HG03045 (cell line): Measurements from ENCODE around the gene BDKRB2.

Source experiments
- ATAC-seq: cut with Tn5 transposase; IDR thresholded peaks from one replicate; pipeline ENCODE4 v1.9.1; 2021; ENCODE audit warnings: mild to moderate bottlenecking, moderate library complexity; ENCODE audit not compliant: unreplicated experiment

Gene BDKRB2

GRCh38 chr14:96197163-96197852 is 7.3 kb upstream of the BDKRB2 start:
- no peak for ATAC-seq

GRCh38 chr14:96197969-96198368 is 6.7 kb upstream of the BDKRB2 start:
- no peak for ATAC-seq

GRCh38 chr14:96198430-96199130 is 6.1 kb upstream of the BDKRB2 start:
- no peak for ATAC-seq

GRCh38 chr14:96201157-96201556 is 3.5 kb upstream of the BDKRB2 start:
- no peak for ATAC-seq

GRCh38 chr14:96201965-96202364 is 2.7 kb upstream of the BDKRB2 start:
- no peak for ATAC-seq

- ATAC-seq: no peak
These were observed 2.1 kb upstream of the BDKRB2 start for GRCh38 chr14:96202441-96203094.

- ATAC-seq: no peak
These were observed 1.5 kb upstream of the BDKRB2 start for GRCh38 chr14:96203116-96203515.

GRCh38 chr14:96203635-96204034 is 1.0 kb upstream of the BDKRB2 start:
- ATAC-seq: no peak

- ATAC-seq: no peak
These were observed 679 bp downstream of the BDKRB2 start for GRCh38 chr14:96205059-96205977.

- ATAC-seq: no peak
These were observed 1.3 kb downstream of the BDKRB2 start for GRCh38 chr14:96205978-96206360.

GRCh38 chr14:96206461-96206860 is 1.8 kb downstream of the BDKRB2 start:
- ATAC-seq: no peak

GRCh38 chr14:96207686-96208085 is 3.0 kb downstream of the BDKRB2 start:
- no peak for ATAC-seq

GRCh38 chr14:96208739-96209138 is 4.1 kb downstream of the BDKRB2 start:
- ATAC-seq: no peak

- no peak for ATAC-seq
These were observed 7.5 kb downstream of the BDKRB2 start for GRCh38 chr14:96212140-96212539.

GRCh38 chr14:96212896-96213295 is 8.3 kb downstream of the BDKRB2 start:
- ATAC-seq: no peak

GRCh38 chr14:96213871-96214465 is 9.3 kb downstream of the BDKRB2 start:
- ATAC-seq: no peak

GRCh38 chr14:96214793-96215192 is 10.2 kb downstream of the BDKRB2 start:
- ATAC-seq: no peak

GRCh38 chr14:96215452-96216244 is 11.0 kb downstream of the BDKRB2 start:
- no peak for ATAC-seq

- no peak for ATAC-seq
These were observed 12.0 kb downstream of the BDKRB2 start for GRCh38 chr14:96216627-96217026.

GRCh38 chr14:96217376-96217913 is 12.8 kb downstream of the BDKRB2 start:
- ATAC-seq: no peak
